ENCODE data around the gene HPD.

HPD gene

GRCh38 chr12:121810234-121810817 is 48.3 kb downstream of the HPD start:
- no peak for DNase-seq

- no peak for DNase-seq
Measured at GRCh38 chr12:121809712-121810116, 48.9 kb downstream of the HPD start.

GRCh38 chr12:121808623-121809022 is 50.0 kb downstream of the HPD start:
- no peak for DNase-seq

GRCh38 chr12:121807642-121808347 is 50.9 kb downstream of the HPD start:
- DNase-seq, result no peak

- no peak for DNase-seq
Measured at GRCh38 chr12:121806546-121807423, 51.9 kb downstream of the HPD start.

GRCh38 chr12:121806009-121806545 is 52.6 kb downstream of the HPD start:
- no peak for DNase-seq

GRCh38 chr12:121805171-121806008 is 53.3 kb downstream of the HPD start:
- DNase-seq, result no peak

GRCh38 chr12:121804417-121805111 is 54.1 kb downstream of the HPD start:
- DNase-seq, result peak; percentile 53

- peak; percentile 58 for DNase-seq
Measured at GRCh38 chr12:121803861-121804416, 54.7 kb downstream of the HPD start, which contains the start of gene SETD1B. TSS of gene SETD1B (plus strand) at chr12:121804009. CDS start at chr12:121804738, 729 bp downstream.

GRCh38 chr12:121802843-121803698 is 55.6 kb downstream of the HPD start:
- peak; percentile 92 for DNase-seq

- DNase-seq, result no peak
Measured at GRCh38 chr12:121802485-121802842, 56.2 kb downstream of the HPD start.

- DNase-seq, result peak; percentile 56
Measured at GRCh38 chr12:121801595-121802484, 56.8 kb downstream of the HPD start.

GRCh38 chr12:121800694-121801594 is 57.7 kb downstream of the HPD start:
- DNase-seq, result peak; percentile 75

GRCh38 chr12:121799842-121800693 is 58.6 kb downstream of the HPD start:
- peak; percentile 88 for DNase-seq

GRCh38 chr12:121799156-121799841 is 59.4 kb downstream of the HPD start:
- peak; percentile 72 for DNase-seq

GRCh38 chr12:121798787-121799155 is 59.9 kb downstream of the HPD start:
- DNase-seq, result no peak
